Measurements from ENCODE around the gene ATP8A2. TPM values are rescaled to one million over a fixed set of nuclear protein-coding genes. Genes with fewer than 3 reads are reported as not detected.
"Not testable (repeated sequence)": the region's sequence is repeated elsewhere in the genome, so short reads cannot be mapped to it uniquely, and the experiment has no call there.

The ATP8A2 gene
- total and polyA plus RNA-seq, 4 donors: 0.31 to 2.7 (median 1.1) TPM

- Histone ChIP-seq H3K4me3 (no peak overlapping the region), H3K9ac (ENCODE audit: insufficient read depth in 1 of 2, low read length in 2 of 2) (no peak overlapping the region), H3K27me3 (ENCODE audit: control insufficient read depth in 3 of 3, insufficient read depth in 3 of 3, low read length in 2 of 3) (peaks cover 0 to 8% (median 3%) of the 10 kb centered on the region in 3 donors), H3K36me3 (ENCODE audit: control insufficient read depth in 4 of 4, insufficient read depth in 4 of 4, low read length in 4 of 4) (no peaks in the 10 kb centered on the region), H3K4me1 (ENCODE audit: control insufficient read depth in 5 of 5, insufficient read depth in 5 of 5, low read length in 5 of 5) (no peaks in the 10 kb centered on the region), H3K27ac (ENCODE audit: low read depth in 1 of 2, low read length in 1 of 2) (no peak overlapping the region), H3K9me3 (ENCODE audit: control insufficient read depth in 4 of 4, insufficient read depth in 3 of 4, low read length in 3 of 4) (peaks cover 0 to 2% (median 0%) of the 10 kb centered on the region in 4 donors)
- TF ChIP-seq, protein P1, sequence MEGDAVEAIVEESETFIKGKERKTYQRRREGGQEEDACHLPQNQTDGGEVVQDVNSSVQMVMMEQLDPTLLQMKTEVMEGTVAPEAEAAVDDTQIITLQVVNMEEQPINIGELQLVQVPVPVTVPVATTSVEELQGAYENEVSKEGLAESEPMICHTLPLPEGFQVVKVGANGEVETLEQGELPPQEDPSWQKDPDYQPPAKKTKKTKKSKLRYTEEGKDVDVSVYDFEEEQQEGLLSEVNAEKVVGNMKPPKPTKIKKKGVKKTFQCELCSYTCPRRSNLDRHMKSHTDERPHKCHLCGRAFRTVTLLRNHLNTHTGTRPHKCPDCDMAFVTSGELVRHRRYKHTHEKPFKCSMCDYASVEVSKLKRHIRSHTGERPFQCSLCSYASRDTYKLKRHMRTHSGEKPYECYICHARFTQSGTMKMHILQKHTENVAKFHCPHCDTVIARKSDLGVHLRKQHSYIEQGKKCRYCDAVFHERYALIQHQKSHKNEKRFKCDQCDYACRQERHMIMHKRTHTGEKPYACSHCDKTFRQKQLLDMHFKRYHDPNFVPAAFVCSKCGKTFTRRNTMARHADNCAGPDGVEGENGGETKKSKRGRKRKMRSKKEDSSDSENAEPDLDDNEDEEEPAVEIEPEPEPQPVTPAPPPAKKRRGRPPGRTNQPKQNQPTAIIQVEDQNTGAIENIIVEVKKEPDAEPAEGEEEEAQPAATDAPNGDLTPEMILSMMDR (IDR thresholded peaks at IDR 0.05; ENCODE audit: control extremely low read depth, extremely low read depth): no peak
- no peak for ATAC-seq (ENCODE audit: insufficient read depth, low FRiP score)
- DNase-seq: peak in 1 of 3 donors; percentile 21
- WGBS, 2 donors: 52 to 70% methylated on average over 3 of the region's 3 CpGs
Observed at GRCh38 chr13:25502031-25502430, 130.3 kb downstream of the ATP8A2 start.

GRCh38 chr13:25502551-25502950 lies 130.8 kb downstream of the ATP8A2 start:
- WGBS, 2 donors: 85 to 95% methylated on average over 6 of the region's 6 CpGs
- ATAC-seq (ENCODE audit: insufficient read depth, low FRiP score): no peak

DNA sequence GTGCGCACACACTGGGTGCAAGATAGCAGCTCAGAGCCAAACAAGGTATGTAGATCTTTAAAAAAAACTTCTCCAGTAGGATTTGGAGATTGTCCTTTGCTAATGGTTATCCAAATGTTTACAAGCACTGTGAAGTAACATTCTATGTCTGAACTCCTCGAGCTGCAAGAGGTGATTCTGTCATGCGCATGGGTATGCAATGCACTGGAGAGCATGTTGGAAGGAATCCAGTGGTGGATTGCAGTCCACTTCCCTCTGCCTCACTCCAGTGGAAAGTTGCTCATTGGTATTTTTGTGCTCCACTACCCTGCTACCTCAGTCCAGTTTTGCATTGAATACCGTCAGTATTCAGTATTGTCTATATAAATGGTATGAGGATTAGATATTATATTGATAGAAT lies 132.1 kb downstream of the ATP8A2 start:
- 70 to 87% methylated on average over 4 of the region's 4 CpGs for WGBS, 2 donors
- DNase-seq (peak in 1 of 3 donors; percentile 51), ATAC-seq (ENCODE audit: insufficient read depth, low FRiP score) (no peak)
- Histone ChIP-seq H3K27me3 (ENCODE audit: control insufficient read depth in 3 of 3, insufficient read depth in 3 of 3, low read length in 2 of 3) (peaks cover 0 to 8% (median 3%) of the 10 kb centered on the region in 3 donors), H3K27ac (ENCODE audit: low read depth in 1 of 2, low read length in 1 of 2) (no peak overlapping the region), H3K4me1 (ENCODE audit: control insufficient read depth in 5 of 5, insufficient read depth in 5 of 5, low read length in 5 of 5) (no peaks in the 10 kb centered on the region), H3K9me3 (ENCODE audit: control insufficient read depth in 4 of 4, insufficient read depth in 3 of 4, low read length in 3 of 4) (peaks cover 0 to 2% (median 0%) of the 10 kb centered on the region in 4 donors), H3K36me3 (ENCODE audit: control insufficient read depth in 4 of 4, insufficient read depth in 4 of 4, low read length in 4 of 4) (no peaks in the 10 kb centered on the region), H3K9ac (ENCODE audit: insufficient read depth in 1 of 2, low read length in 2 of 2) (no peak overlapping the region), H3K4me3 (no peak overlapping the region)
- TF ChIP-seq, protein P1 (IDR thresholded peaks at IDR 0.05; ENCODE audit: control extremely low read depth, extremely low read depth): no peak

More at GRCh38 chr13:25502551-25502950, 130.8 kb downstream of the ATP8A2 start:
- H3K9ac ChIP-seq (ENCODE audit: insufficient read depth in 1 of 2, low read length in 2 of 2): no peak overlapping the region
- no peaks in the 10 kb centered on the region for H3K36me3 ChIP-seq (ENCODE audit: control insufficient read depth in 4 of 4, insufficient read depth in 4 of 4, low read length in 4 of 4)
- H3K4me3 ChIP-seq: no peak overlapping the region
- peaks cover 0 to 8% (median 3%) of the 10 kb centered on the region in 3 donors for H3K27me3 ChIP-seq (ENCODE audit: control insufficient read depth in 3 of 3, insufficient read depth in 3 of 3, low read length in 2 of 3)
- TF ChIP-seq, protein P1 (IDR thresholded peaks at IDR 0.05; ENCODE audit: control extremely low read depth, extremely low read depth): no peak
- no peak overlapping the region for H3K27ac ChIP-seq (ENCODE audit: low read depth in 1 of 2, low read length in 1 of 2)
- H3K9me3 ChIP-seq (ENCODE audit: control insufficient read depth in 4 of 4, insufficient read depth in 3 of 4, low read length in 3 of 4): peaks cover 0 to 2% (median 0%) of the 10 kb centered on the region in 4 donors
- H3K4me1 ChIP-seq (ENCODE audit: control insufficient read depth in 5 of 5, insufficient read depth in 5 of 5, low read length in 5 of 5): no peaks in the 10 kb centered on the region
- DNase-seq: no peak

DNA sequence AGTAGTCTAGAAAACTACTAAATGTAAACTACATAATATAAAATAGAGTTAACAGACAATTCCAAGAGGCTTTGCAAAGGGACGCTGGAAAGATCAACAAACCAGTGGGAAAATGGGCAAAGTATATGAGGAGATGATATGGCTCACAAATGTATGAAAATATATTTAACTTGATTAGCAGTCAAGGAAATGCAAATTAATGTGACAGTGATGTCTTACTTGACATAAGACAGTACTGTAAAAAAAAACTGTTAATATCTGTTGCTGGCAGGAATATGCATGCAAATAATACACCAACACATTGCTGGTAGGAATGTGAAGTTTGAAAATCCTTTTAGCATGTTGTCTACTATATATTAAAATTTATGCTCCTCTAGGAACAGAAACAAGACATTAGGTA lies 136.1 kb downstream of the ATP8A2 start:
- no peak overlapping the region for H3K4me3 ChIP-seq
- no peaks in the 10 kb centered on the region for H3K4me1 ChIP-seq (ENCODE audit: control insufficient read depth in 5 of 5, insufficient read depth in 5 of 5, low read length in 5 of 5)
- ATAC-seq (ENCODE audit: insufficient read depth, low FRiP score): no peak
- H3K36me3 ChIP-seq (ENCODE audit: control insufficient read depth in 4 of 4, insufficient read depth in 4 of 4, low read length in 4 of 4): no peaks in the 10 kb centered on the region
- TF ChIP-seq, protein P1 (IDR thresholded peaks at IDR 0.05; ENCODE audit: control extremely low read depth, extremely low read depth): no peak
- H3K27me3 ChIP-seq (ENCODE audit: control insufficient read depth in 3 of 3, insufficient read depth in 3 of 3, low read length in 2 of 3): no peaks in the 10 kb centered on the region
- 81 to 83% methylated on average over 1 of the region's 1 CpG for WGBS, 2 donors
- H3K27ac ChIP-seq (ENCODE audit: low read depth in 1 of 2, low read length in 1 of 2): no peak overlapping the region
- no peak overlapping the region for H3K9ac ChIP-seq (ENCODE audit: insufficient read depth in 1 of 2, low read length in 2 of 2)
- no peak for DNase-seq
- H3K9me3 ChIP-seq (ENCODE audit: control insufficient read depth in 4 of 4, insufficient read depth in 3 of 4, low read length in 3 of 4): peaks cover 0 to 3% (median under 1%) of the 10 kb centered on the region in 4 donors

DNA sequence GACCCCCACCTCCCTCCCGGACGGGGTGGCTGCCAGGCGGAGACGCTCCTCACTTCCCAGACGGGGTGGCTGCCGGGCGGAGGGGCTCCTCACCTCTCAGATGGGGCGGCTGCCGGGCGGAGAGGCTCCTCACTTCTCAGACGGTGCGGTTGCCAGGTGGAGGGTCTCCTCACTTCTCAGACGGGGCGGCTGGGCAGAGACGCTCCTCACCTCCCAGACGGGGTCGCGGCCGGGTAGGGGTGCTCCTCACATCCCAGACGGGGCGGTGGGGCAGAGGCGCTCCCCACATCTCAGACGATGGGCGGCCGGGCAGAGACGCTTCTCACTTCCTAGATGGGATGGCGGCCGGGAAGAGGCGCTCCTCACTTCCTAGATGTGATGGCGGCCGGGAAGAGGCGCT lies 141.3 kb downstream of the ATP8A2 start:
- not testable (repeated sequence) for H3K9me3 ChIP-seq (ENCODE audit: control insufficient read depth in 4 of 4, insufficient read depth in 3 of 4, low read length in 3 of 4); H3K27me3 ChIP-seq (ENCODE audit: control insufficient read depth in 3 of 3, insufficient read depth in 3 of 3, low read length in 2 of 3); H3K27ac ChIP-seq (ENCODE audit: low read depth in 1 of 2, low read length in 1 of 2); H3K9ac ChIP-seq (ENCODE audit: insufficient read depth in 1 of 2, low read length in 2 of 2); H3K4me1 ChIP-seq (ENCODE audit: control insufficient read depth in 5 of 5, insufficient read depth in 5 of 5, low read length in 5 of 5); ATAC-seq (ENCODE audit: insufficient read depth, low FRiP score); DNase-seq; H3K36me3 ChIP-seq (ENCODE audit: control insufficient read depth in 4 of 4, insufficient read depth in 4 of 4, low read length in 4 of 4); H3K4me3 ChIP-seq
- 87 to 98% methylated on average over 18 to 32 of the region's 32 CpGs for WGBS, 2 donors
